K562 (cell line): ENCODE data around the gene GABRB3. TPM values are rescaled to one million over a fixed set of nuclear protein-coding genes. Genes with fewer than 3 reads are reported as not detected.

Experiments
- ATAC-seq: fragments of 200-7000 bp; cut with Tn5 transposase; 3 replicates; pipeline ENCODE4 v1.9.1; 2020; ENCODE audit warnings: moderate library complexity
- BruUV-seq: library from RNA; stranded (reverse); fragments of 400-500 nt; replicated peaks from 2 replicates; lab custom pipeline; 2021; lab: Mats Ljungman, UMichigan
- CTCF ChIA-PET: fragments of 300-600 bp; formaldehyde crosslinking; extraction: SDS; loops from one replicate; lab custom pipeline; 2021; ENCODE audit warnings: low intra/inter-chr PET ratio; lab: Yijun Ruan, JAX
- POLR2A ChIA-PET: fragments of 300-600, 350-650 bp; sonication (Branson Sonifier 250); formaldehyde crosslinking; extraction: SDS; loops from one replicate; lab custom pipeline; 2021; ENCODE audit warnings: antibody characterized with exemption, inconsistent platforms; lab: Yijun Ruan, JAX
- DNase-seq, 4 experiments: peaks; one replicate each; pipeline versions ENCODE4 v3.0.0 to v3.0.0-alpha.2; 2011 to 2018; ENCODE audit warnings: low spot score in 3 of 4, mixed read lengths in 3 of 4; ENCODE audit errors: extremely low read depth in 1 of 4
- FAIRE-seq: peaks from 2 replicates; lab custom pipeline; 2011; peaks lifted over from hg19 to GRCh38; lab: Jason Lieb, UNC
- H2AFZ ChIP-seq: 2 replicates; pipeline ENCODE4 v1.6.0; 2011; ENCODE audit warnings: low read depth, low read length, control low read depth, inconsistent platforms
- H3K27ac ChIP-seq: fragments of 200-600 bp; 3 replicates; pipeline ENCODE4 v1.8.0; 2011; ENCODE audit warnings: low read depth, mild to moderate bottlenecking, control low read depth, inconsistent platforms, low read length, moderate library complexity, mixed read lengths; ENCODE audit errors: extremely low read depth
- H3K27me3 ChIP-seq, 2 experiments: fragments of 300-600 bp in 1 of 2; 2 replicates in 1 of 2; 3 replicates in 1 of 2; pipeline versions ENCODE4 v1.6.0 to v1.8.0; 2011; ENCODE audit warnings: inconsistent platforms in 2 of 2, low read length in 2 of 2, mild to moderate bottlenecking in 1 of 2, mixed read lengths in 1 of 2, moderate library complexity in 1 of 2; ENCODE audit not compliant: control insufficient read depth in 2 of 2, insufficient read depth in 2 of 2
- H3K36me3 ChIP-seq: fragments of 300-600 bp; 3 replicates; pipeline ENCODE4 v1.8.0; 2011; ENCODE audit warnings: mild to moderate bottlenecking, low read length, inconsistent platforms; ENCODE audit not compliant: control insufficient read depth, insufficient read depth
- H3K4me1 ChIP-seq, 2 experiments: fragments of 200-600 bp in 1 of 2; replicated peaks in 1 of 2; 2 replicates in 1 of 2; 3 replicates in 1 of 2; pipeline versions ENCODE4 v1.5.1 to v1.8.0; 2011; ENCODE audit warnings: inconsistent platforms in 2 of 2, low read length in 2 of 2, mild to moderate bottlenecking in 1 of 2, mixed read lengths in 1 of 2, moderate library complexity in 1 of 2; ENCODE audit not compliant: control insufficient read depth in 2 of 2, insufficient read depth in 2 of 2
- H3K4me2 ChIP-seq: 2 replicates; pipeline ENCODE4 v1.6.1; 2011; ENCODE audit warnings: low read length, control low read depth, inconsistent platforms, mixed read lengths; ENCODE audit not compliant: insufficient read depth
- H3K4me3 ChIP-seq: fragments of 200-600 bp; sonication (generic), shearing (Covaris generic); 2 replicates; pipeline ENCODE4 v1.5.1; 2016; ENCODE audit warnings: control low read depth, inconsistent platforms
- H3K79me2 ChIP-seq: fragments of 200-600 bp; 3 replicates; pipeline ENCODE4 v1.8.0; 2011; ENCODE audit warnings: low read length, inconsistent platforms; ENCODE audit not compliant: control insufficient read depth, insufficient read depth
- H3K9ac ChIP-seq, 2 experiments: 2 replicates each; pipeline versions ENCODE4 v1.6.0 to v1.6.1; 2011; ENCODE audit warnings: low read depth in 2 of 2, low read length in 2 of 2, control low read depth in 1 of 2, inconsistent platforms in 1 of 2, mild to moderate bottlenecking in 1 of 2, mixed read lengths in 1 of 2; ENCODE audit not compliant: insufficient read depth in 1 of 2
- H3K9me1 ChIP-seq: one replicate; pipeline ENCODE4 v1.6.0; 2011; ENCODE audit warnings: inconsistent platforms, mild to moderate bottlenecking, low read length, moderate library complexity; ENCODE audit not compliant: control insufficient read depth, insufficient read depth
- H3K9me3 ChIP-seq: replicated peaks from 2 replicates; pipeline ENCODE4 v1.5.1; 2011; ENCODE audit warnings: low read depth, low read length, inconsistent platforms; ENCODE audit not compliant: control insufficient read depth, insufficient read depth
- H4K20me1 ChIP-seq: replicated peaks from 2 replicates; pipeline ENCODE4 v1.6.1; 2011; ENCODE audit warnings: low read length, inconsistent platforms, mixed read lengths; ENCODE audit not compliant: control insufficient read depth, insufficient read depth
- DACH1 ChIP-seq: fragments of 450-650 bp; IDR thresholded peaks from 2 replicates; pipeline ENCODE4 v1.6.1; 2018; ENCODE audit not compliant: partially characterized antibody
- ILK ChIP-seq: fragments of 450-650 bp; IDR thresholded peaks from 2 replicates; pipeline ENCODE4 v1.6.1; 2016; ENCODE audit warnings: missing genetic modification characterization, low read depth, mild to moderate bottlenecking, missing compliant biosample characterization, moderate library complexity, borderline replicate concordance
- NR1H2 ChIP-seq: sonication (generic); formaldehyde crosslinking; IDR thresholded peaks from 2 replicates; pipeline ENCODE4 v1.4.0; 2020; ENCODE audit warnings: mild to moderate bottlenecking, missing genetic modification reagents
- POLR2A ChIP-seq: fragments of 450-650 bp; conservative IDR thresholded peaks from 2 replicates; pipeline ENCODE4 v1.6.1; 2016
- POLR2AphosphoS2 ChIP-seq: IDR thresholded peaks from 2 replicates; pipeline ENCODE4 v1.6.1; 2012; ENCODE audit warnings: low read length, improper control_type of control experiment
- SUPT5H ChIP-seq: fragments of 450-650 bp; IDR thresholded peaks from 2 replicates; pipeline ENCODE4 v1.6.1; 2016
- ZNF561 ChIP-seq: fragments of 450-650 bp; formaldehyde crosslinking; conservative IDR thresholded peaks from 2 replicates; pipeline ENCODE4 v1.4.0; 2020; ENCODE audit warnings: mild to moderate bottlenecking, moderate library complexity
- ZNF695 ChIP-seq: fragments of 450-650 bp; formaldehyde crosslinking; IDR thresholded peaks from 2 replicates; pipeline ENCODE4 v1.4.0; 2020; ENCODE audit warnings: mild to moderate bottlenecking, moderate library complexity
- ZNF717 ChIP-seq: fragments of 250-450 bp; sonication (Bioruptor Pico); IDR thresholded peaks from 2 replicates; pipeline ENCODE4 v1.5.0; 2021
- WGBS: fragments of 100-300 bp; shearing (Covaris generic); methylation state at CpG from one replicate; pipeline ENCODE4 v1.1.6; 2016; ENCODE audit warnings: low coverage, mixed read lengths; ENCODE audit not compliant: insufficient coverage; ENCODE audit errors: missing lambda C conversion rate; 5-methylcytosine and 5-hydroxymethylcytosine counted together
- in situ Hi-C: fragments of 300-500 bp; cut with MboI; formaldehyde crosslinking; loops from 4 replicates; pipeline ENCODE4 v1.15.0; 2018; ENCODE audit warnings: inconsistent platforms, mixed read lengths
- intact Hi-C: fragments of 100-400 bp; cut with micrococcal nuclease; formaldehyde crosslinking; loops from 2 replicates; pipeline ENCODE4 v1.14.2; 2022
- polyA plus RNA-seq, 8 experiments: library from polyadenylated mRNA; depleted of rRNA in 4 of 8; stranded (reverse) in 5 of 8; unstranded in 3 of 8; fragments of >200 nt; fragmentation: Nextera tagmentation in 2 of 8; fragmentation: Illumina TruSeq in 1 of 8; extraction: Ambion mirVana in 2 of 8; extraction: Trizol in 1 of 8; gene quantifications; 2 replicates each; pipeline versions ENCODE4 v1.2.1 to v1.2.3, GENCODE V29; 2011 to 2014; ENCODE audit warnings: inconsistent platforms in 1 of 8, missing spikeins in 1 of 8
- total RNA-seq, 7 experiments: library from RNA; depleted of rRNA in 6 of 7; stranded (reverse); fragments of >200 nt in 6 of 7; fragmentation: Illumina TruSeq in 2 of 7; extraction: Trizol in 2 of 7; gene quantifications; 2 replicates each; pipeline versions ENCODE4 v1.2.1 to v1.2.3, GENCODE V29; 2011 to 2021; ENCODE audit warnings: low replicate concordance in 1 of 7

The GABRB3 gene
- total and polyA plus RNA-seq, 9 of the 15 experiments (the other 6 are each of a cell fraction or from before 2014, with no cell fraction given) = 0.09 to 1.4 (median 0.49) TPM

DNA sequence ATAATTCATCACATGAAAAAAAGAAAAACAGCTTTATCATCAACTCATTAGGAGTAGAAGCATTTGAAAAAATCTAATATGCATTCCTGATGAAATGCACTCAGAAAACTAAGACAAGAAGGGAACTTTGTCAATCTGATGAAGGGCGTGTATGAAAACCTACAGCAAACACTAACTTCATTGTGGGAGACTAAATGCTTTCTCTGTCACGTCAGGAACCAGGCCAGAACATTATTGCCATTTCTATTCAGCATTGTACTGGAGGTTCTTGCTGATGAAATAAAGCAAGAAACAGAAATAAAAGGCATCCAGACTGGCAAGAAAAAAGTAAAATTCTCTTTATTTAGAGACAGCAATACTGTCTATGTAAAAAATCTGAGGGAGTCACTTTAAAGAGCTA, 235.2 kb downstream of the GABRB3 start:
- Histone ChIP-seq H3K9me3 (no peaks in the 10 kb centered on the region), H3K4me3 (no peak overlapping the region), H3K36me3 (no peaks in the 10 kb centered on the region), H3K27ac (no peak overlapping the region), H2AFZ (no peak overlapping the region), H3K79me2 (no peaks in the 10 kb centered on the region), H3K27me3 (no peaks in the 10 kb centered on the region), H3K4me1 (no peaks in the 10 kb centered on the region), H3K9ac (no peak overlapping the region), H4K20me1 (no peaks in the 10 kb centered on the region), H3K9me1 (no peaks in the 10 kb centered on the region), H3K4me2 (no peak overlapping the region)
- FAIRE-seq = no peak
- no peak for DNase-seq
- in situ Hi-C loops (no loop called here), intact Hi-C loops (no loop called here)
- no peak for ATAC-seq
- POLR2A ChIA-PET = no interaction called here
- CTCF ChIA-PET = no interaction called here
- 2% methylated on average over 2 of the region's 2 CpGs for WGBS
- TF ChIP-seq POLR2A = no peak
- TF ChIP-seq ZNF717 (CRISPR knock-in tag) = no peak
- TF ChIP-seq ZNF695 = no peak
- no peak for TF ChIP-seq ZNF561 (CRISPR knock-in tag)
- TF ChIP-seq SUPT5H = no peak
- no TSS peak for BruUV-seq

DNA sequence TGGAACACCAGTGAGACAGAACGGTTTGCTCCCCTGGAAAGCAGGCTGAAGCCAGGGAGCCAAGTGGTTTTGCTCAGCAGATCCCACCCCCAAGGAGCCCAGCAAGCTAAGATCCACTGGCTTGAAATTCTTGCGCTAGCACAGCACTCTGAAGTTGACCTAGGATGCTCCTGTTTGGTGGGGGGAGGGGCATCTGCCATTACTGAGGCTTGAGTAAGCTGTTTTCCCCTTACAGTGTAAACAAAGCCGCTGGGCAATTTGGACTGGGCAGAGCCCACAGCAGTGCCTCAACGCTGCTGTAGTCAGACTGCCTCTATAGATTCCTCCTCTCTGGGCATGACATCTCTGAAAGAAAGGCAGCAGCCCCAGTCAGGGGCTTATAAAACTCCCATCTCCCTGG, 241.4 kb downstream of the GABRB3 start:
- no peaks in the 10 kb centered on the region for H4K20me1 ChIP-seq
- BruUV-seq = no TSS peak
- H2AFZ ChIP-seq = no peak overlapping the region
- H3K4me2 ChIP-seq = no peak overlapping the region
- CTCF ChIA-PET = no interaction called here
- no peaks in the 10 kb centered on the region for H3K9me3 ChIP-seq
- TF ChIP-seq POLR2AphosphoS2 = no peak
- no peak for TF ChIP-seq ILK (tag)
- TF ChIP-seq NR1H2 (CRISPR knock-in tag) = no peak
- no peak for TF ChIP-seq DACH1
- no peak for FAIRE-seq
- H3K9me1 ChIP-seq = no peaks in the 10 kb centered on the region
- no peak for ATAC-seq
- intact Hi-C loops (no loop called here), in situ Hi-C loops (no loop called here)
- no peaks in the 10 kb centered on the region for H3K36me3 ChIP-seq
- no peaks in the 10 kb centered on the region for H3K4me1 ChIP-seq
- H3K27ac ChIP-seq = no peak overlapping the region
- H3K27me3 ChIP-seq = no peaks in the 10 kb centered on the region
- no peak overlapping the region for H3K9ac ChIP-seq
- H3K4me3 ChIP-seq = no peak overlapping the region
- no peak for DNase-seq
- POLR2A ChIA-PET = interaction anchor here (0.7 kb wide), 1 partner anchor 21 kb away, joined by 3 read pairs; no protein-coding TSS in a partner anchor
- 0% methylated on average over 2 of the region's 4 CpGs for WGBS
- no peaks in the 10 kb centered on the region for H3K79me2 ChIP-seq
